GM21786 (cell line): ENCODE data around the gene KCNH5.

ENCODE experiments used
- ATAC-seq: cut with Tn5 transposase; IDR thresholded peaks from one replicate; pipeline ENCODE4 v1.9.1; 2021; ENCODE audit not compliant: unreplicated experiment

KCNH5 gene

DNA sequence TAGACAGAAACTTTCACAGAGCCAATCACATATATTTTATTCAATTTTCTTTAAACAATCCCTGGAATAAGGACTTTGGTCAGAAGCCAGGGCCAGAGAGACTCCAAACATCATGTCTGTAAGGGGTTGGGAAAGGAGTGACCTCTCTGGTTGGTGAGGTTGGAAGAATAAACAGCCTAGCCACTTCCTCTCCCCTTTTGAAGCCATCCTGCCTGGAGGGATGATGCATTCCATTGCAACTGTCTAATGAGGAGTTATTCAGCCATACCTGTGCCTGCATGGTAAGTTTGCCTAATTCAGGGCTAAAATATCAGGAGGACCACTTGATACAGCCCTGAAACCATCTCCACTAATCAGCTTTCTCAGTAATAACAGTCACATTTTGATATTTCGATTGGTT is 299.8 kb downstream of the KCNH5 start:
- no peak for ATAC-seq

DNA sequence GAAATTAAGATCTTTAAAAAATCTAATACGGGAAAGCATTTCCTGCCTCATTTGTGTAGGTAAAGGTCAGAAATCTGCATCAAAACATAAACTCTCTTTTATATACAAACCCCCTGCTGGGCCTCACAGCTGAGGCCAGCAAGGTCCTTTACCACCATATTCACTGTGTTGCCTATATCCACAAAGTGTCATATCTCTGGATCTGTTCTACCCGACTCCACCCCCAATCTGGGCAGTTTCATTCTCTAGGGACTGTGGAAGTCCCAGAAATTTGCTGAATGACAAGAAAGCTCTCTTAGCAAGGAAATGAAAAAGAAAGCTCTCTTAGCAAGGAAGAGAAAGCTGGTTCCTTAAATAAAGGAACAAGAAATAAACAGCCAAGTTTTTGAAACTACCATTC is 301.7 kb downstream of the KCNH5 start:
- no peak for ATAC-seq

DNA sequence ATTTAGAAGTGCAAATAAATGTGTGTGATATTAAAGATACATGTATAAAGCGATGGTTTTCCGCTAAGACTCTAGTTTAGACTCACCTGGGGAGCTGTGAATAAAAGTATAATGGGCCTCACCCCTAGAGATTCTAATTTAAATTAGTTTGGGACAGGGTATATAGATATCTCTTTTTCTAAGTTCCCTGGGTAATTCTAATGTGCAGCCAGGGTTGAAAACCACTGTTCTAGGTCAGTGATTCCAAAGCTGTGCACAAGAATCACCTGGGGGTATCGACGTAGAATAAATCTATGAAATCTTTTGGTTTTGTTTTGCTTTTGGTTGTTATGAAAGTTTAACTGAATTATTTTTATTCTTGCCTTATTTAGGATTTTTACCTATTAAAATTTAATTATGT is 302.1 kb downstream of the KCNH5 start:
- no peak for ATAC-seq

DNA sequence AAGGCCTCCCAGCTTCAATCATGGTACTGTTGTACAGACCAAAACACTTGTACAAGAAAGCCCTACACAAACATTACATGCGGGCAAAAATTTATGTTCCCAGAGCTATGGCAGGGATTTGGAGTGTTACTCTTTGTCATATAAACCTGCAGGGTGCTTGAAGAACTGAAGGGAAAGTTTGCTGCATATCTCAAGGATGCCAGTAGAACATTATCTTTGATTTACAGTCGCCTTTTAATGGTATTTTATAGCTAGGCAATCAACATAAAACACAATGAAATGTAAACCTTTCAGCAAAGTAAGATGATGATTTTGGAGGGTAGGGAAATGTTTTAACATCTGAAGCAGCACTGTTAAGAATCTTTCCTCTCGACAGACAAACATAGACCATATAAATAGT is 305.6 kb downstream of the KCNH5 start:
- no peak for ATAC-seq

DNA sequence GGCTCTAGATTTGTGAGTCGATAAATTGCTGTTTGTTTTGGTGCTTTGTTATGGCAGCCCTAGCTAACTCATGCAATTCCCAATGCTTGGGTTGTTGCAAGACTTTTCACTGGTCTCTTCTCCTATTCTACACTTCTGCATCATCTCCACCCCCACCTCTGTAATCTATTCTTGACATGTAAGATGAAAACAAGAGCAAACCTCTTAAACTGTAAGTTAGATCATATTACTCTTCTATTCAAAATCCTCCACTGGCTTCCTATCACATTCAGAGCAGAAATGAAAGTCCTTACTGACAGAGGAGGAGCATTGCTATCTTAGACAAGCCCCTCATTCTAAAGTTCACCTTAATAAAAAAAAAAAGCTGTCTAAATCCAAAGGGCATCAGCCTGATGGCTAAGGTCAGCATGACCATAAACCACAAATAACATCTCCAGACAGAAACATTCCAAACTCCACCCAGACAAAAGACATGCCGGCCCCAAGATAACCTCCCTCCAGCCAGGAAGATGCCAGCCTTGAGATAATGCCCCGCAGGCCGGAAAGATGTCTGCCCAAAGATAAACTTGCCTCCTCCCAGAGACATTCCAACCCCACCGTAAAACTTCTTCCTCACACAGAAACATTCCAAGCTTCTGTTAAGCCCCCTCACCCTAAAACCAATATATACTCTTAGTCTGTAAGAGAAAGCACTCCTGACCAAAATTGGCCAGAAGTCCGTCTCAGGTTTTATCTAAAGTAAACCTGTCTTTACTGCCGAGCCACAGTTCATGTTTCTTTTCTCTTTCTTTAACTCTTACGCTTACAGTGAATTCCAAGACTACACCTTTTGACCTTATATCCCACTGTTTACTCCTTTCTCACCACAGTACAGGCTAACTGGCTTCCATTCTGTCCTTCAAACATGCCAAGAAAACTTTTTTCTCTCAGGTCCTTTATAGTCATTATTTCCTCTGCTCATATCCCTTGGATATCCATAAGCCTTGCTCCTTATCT is 308.9 kb downstream of the KCNH5 start:
- no peak for ATAC-seq

DNA sequence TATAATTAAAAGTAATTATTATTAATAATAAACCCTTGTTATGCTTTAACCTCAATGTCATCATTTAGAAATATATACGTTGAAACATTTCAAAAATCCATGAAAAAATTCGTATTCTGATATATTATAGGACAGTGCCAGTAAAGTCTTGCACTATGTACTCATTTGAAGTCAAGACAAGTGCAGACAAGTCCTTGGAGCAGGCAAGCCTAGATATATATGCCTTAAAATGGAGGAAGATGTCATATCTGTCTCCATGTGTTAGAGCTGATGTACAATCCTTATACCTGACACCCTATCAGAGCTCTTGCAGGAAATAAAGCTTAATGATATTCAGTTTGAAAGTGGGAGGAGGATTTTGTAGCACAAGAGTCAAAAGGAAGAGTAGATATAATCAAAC is 310.4 kb downstream of the KCNH5 start:
- no peak for ATAC-seq

DNA sequence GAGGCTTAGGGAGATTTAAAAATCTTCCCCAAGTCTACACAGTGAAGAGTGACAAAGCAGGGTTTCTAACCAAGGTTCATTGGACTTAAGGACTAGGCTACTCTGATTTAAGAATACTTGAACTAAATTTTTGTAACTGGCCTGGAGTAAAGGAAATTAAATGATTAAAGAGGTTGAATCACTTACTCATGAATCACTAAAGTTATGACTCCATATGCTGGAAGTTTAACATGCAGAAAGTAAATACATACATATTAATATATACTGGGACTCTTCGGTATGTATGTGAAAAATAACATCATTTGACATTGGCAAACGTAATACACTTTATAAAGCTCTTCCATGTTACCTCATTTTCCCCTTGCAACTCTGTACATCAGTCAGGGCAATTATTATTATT is 322.9 kb downstream of the KCNH5 start:
- ATAC-seq = no peak

DNA sequence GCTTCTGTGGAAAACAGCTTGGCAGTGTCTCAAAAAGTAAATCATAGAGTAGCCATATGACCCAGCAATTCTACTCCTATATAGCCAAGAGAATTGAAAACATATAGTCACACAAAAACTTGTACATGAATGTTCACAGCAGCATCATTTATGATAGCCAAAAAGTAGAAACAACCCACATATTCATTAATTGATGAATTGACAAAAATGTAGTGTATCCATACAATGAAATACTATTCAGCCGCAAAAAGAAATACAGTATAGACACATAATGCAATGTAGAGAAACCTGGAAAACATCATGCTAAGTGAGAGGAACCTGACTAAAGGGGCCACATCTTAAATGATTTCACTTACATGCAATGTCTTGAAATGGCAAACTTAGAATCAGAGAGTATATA is 326.6 kb downstream of the KCNH5 start:
- ATAC-seq = no peak

DNA sequence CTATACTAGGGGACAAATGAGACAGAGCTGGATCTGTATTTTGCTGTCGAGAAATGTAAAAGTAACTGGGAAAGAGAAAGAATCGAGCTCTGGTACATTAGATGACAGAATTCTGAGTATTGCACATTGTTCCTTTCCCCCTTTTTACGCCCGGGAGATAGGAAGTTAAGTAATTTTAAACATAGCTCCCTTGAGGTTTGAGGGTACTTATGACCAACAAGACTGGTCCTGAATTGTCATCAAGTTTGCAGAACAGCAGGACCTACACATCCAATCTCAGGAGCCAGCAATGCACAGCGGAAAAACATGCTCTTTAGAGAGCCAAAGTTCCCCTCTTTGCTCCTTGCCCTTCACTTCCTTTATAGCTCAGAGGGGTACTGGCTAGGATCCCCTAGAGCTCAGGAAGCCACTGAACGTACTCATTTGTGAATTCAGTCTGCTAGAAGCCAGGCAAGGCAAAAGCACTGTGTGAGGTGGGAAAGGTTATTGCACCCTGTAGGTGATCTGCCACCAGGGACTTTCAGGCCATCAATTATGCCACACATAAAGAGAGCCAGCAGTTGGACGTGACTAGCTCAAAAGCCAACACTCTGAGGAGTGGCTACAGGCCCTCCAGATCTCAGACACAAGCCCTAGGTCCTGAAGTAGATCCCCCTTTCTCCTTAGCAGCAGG is 333.8 kb downstream of the KCNH5 start:
- no peak for ATAC-seq

DNA sequence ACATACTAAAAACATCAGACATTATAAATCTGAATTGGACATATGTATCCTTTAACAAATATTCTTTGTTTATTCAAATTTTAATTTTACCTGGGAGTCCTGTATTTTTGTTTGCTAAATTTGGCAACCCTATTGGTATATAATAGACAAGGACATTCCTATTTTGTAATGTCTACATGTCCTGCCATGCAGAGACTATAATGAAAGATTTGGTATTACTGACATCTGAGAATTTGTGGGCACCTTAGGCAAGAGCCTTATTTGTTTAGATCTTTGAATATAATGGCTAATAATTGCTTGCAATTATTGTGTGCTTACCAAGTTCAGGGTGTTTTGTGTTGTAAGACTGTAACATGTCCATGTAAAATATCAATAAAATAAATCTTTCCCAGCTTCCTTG is 334.4 kb downstream of the KCNH5 start:
- no peak for ATAC-seq

DNA sequence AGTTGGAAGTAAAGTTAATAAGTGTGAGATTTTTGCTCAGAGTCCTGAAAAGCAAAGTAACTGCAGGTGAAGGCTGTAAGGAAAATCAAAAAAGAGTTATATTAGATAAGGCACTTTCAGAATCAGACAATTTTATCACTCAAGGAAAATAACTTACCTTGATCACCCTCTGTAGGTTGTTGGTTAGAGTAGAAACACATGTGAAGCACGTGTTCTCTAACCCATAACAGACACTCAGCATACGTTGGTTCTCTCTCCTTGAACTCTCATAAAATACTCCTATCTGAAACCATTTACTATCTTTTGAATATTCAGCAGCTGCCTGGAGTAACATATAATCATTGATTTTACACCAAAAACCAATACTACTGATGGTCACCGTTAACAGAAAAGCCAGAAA is 335.5 kb downstream of the KCNH5 start:
- ATAC-seq = no peak

DNA sequence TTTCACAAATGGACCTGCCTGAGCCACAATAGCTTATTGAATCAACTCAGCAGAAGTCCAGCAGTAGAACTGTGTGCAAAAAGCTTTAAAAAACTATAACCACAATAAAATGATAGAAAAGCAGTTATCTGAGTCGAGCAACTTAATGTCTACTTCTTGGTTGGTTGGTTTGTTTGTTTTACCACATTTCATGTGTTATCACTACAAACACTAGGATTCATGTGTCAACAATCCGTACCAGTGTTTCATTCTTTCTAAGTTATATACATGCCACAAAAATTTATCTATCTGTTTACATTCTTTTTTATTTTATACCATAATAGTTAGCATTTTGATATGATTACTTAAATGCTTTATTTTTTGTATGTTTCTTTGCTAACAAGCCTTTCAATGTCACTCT is 339.0 kb downstream of the KCNH5 start:
- ATAC-seq = no peak

DNA sequence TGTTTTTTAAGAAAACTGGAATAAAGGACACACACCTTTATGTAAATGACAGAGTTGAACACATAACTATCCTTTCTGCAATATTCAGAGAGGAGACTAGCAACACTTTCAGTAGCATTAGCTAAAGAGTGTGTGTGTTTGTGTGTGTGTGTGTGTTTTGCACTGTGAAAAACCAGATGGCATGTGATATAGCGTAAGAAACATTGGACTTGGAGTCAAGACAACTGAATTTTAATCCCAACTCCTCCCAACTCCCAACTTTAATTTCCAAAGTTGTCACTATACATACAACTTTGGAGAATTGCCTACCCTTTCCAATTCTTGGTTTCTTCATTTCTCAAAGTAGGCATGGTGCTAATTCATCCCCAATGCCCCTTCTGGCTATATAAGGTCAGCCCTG is 347.8 kb downstream of the KCNH5 start:
- no peak for ATAC-seq

DNA sequence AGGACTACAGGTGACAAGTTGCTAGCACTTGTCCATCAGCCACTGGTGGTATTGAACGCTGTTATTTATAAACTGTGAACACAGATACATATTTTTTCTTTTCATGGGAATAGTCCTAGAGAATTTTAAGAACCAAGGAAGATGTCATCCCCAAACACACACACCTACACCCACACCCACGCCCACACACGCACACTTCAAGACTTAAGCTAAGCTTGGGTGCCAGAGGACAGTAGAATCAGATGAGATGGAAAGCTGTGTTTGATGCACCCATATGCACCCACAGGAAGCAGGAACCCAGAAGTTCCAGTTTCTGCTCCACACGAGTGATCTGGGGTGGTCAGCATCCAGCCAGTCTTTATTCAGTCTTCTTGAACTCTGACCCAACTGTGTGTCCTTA is 348.3 kb downstream of the KCNH5 start:
- no peak for ATAC-seq

DNA sequence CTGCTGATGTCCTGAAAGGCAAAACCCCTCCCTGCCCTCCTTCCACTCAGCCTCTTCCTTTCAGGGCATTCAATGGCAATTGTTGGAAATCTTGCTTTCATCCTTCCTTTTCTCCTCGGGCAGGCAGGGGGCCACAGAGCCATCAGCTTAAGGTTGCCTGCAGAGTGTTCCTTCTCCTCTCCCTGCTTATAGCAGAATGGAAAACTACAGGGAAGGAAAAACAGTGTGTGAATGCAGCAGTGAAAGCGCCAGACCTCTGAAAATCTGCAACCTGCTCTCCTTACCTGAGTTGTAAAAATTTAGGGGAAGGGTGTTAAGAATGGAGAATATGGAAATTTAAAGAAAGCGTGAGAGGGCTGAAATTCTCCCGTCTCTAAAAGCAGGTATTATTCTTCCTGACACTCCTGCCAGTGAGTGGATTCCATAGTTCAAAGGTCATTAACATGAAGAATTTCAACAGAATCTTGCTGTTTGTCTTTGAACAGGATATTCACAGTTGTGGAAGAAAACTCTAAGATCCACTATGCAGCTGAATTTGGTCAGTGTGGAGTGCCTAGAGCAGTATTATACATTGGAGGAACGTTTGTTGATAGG is 348.8 kb downstream of the KCNH5 start:
- no peak for ATAC-seq

DNA sequence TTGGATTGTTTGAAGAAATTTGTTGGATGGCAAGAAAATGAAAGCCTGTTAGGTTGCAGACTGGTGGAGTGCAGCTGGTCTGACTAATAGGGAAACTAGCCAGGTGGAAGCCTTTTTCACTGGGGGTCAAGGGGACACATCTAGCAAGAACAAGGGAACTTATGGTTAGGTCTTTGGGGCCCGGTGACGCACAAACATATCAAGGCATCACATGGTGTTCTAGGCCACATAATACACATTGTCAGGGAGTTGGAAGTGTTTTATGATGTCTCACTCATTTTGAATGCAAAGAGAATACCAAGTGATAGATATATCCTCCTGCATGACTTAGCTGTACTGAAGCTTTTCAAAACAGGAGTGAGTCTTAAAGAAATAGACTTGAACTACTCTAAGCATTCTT is 351.2 kb downstream of the KCNH5 start:
- no peak for ATAC-seq

DNA sequence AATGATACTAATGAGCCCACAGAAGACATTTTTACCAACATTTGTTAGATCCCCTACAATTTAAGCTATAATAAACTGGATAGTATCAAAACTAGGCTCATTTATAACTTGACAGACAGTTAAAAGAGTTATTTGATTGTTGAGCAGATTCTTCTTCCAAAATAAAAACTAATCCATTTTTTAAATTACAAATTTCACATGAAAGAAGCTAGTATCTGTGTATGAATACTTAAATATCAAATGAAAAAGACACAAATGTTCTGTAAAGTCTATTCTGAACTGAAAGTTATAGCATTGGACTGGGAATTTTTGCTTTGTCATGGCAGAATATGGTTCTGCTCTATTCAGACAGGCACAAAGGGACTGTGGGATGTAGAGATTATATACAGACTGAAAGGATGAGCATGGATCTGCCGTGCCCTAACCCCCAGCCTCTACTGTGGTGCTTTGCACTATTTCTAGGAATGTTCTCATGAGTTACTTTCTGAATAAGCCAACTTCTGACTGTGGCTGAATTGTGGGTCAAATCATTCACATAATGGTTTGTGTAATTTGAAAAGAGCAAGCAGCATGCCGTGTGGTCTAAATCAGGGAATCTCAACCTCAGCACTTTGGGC is 352.7 kb downstream of the KCNH5 start:
- ATAC-seq = no peak

DNA sequence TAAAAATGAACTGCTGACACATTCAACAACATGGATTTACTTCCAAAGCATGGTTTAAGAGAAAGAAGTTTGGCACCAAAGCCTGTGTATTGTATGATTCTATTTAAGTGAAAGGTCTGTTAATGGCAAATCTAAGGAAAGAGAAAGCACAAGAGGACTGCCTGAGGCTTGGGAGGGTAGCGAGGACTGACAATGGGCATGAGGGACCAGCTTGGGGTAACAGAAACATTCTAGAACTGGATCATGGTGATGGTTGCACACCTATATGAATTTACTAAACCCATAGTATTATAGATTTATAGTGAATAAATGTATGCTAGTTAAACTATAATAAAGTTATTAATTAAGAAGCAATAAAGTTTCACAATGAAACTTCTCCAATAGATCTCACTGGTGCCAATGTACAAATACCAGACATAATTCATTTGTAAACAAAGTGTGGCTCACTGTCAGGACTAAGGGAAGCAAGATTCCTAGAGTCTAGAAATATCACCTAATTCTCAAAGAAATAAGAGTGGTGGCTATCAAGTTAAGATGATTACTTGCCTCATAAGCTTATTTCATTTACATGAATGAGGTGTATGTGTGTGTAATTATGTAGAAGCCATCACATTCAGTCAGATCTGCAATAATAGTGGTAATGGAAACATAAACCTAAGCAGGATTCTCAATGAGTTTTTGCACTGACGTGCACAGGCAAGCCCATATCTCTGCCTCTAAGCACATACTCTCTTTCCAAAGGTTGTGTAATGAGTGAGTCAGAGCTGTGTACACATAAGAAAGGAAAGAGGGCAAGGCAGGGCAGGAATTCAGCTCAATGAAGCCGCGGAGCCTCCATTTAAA is 353.4 kb downstream of the KCNH5 start:
- no peak for ATAC-seq

DNA sequence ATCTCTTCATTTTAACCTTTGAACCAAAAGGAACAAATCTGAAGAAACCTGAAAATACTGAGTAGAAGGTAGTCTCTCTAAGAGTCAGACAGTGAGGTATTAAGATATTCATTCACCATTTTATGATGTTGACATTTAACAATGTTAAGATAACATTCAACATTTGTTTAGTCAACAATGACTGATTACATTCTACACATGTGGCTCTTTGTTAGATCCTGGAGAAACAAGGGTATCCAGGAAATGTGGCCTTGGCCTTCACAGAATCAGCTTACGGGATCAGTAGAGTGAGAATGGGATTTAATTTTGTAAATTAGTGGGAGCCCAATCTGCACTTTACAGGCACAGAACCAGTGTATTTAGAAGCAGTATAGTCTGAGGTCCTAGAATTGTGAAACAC is 355.5 kb downstream of the KCNH5 start:
- no peak for ATAC-seq

DNA sequence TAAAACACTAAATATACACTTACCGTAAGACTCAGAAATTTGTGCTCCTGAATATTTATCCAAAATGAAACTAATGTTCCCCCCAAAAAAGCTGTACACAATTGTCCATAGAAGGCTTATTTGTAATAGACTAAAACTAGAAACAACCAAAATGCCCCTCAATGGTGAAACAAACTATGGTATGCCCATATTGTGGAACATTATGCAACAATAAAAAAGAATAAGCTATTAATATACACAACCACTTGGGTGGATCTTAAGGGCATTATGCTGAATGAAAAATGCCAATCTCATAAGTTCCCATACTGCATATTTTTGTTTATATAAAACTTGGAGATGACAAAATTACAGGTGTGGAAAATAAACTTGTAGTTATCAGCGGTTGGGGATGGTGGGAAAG is 357.4 kb downstream of the KCNH5 start:
- ATAC-seq = no peak

DNA sequence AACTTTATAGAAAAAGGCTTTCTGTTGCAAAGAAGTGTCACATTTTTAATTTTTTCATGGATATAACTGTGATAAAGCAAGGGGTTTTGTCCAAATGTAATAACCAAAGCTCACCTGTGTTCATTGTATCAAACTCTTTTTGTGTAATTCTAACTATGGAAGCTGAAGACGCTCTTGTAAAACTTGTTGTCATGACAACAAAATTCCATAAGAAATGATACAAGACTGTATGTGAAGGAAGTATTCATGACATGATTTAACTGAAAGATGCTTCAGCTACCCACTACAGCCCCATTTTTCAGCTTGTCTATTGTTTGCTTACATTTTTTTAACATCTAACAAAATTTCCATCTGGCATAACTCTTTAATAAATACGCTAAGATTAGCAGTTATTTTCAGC is 360.9 kb downstream of the KCNH5 start:
- no peak for ATAC-seq
